ENCODE results near the gene ST3GAL3.

The ST3GAL3 gene

DNA sequence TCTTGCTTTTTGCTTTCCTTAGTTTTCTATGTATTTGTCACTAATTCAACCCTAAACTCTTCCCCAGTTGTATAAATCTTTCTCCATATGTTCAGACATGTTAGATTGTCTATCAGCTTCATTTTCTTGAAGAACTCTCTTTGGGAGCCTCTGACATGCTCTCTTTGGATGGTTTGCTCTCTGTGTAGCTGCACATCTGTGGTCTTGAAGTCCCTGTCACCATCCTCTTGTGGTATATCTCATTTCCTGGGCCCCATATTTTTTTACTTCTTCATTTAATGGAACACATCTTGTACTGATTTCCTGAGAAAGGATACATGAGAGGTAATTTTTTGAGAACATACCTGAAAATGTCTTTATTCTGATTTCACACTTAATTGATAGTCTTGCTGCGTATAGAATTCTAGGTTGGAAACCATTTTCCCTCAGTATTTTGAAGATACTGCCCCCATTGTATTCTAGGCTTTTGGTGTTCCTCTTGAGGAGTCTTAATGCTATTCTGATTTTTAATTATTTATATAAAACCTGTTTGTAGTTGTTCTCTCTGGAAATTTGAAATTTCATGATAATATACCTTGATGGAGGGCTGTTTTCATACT is 72.6 kb downstream of the ST3GAL3 start:
- TF ChIP-seq, protein P1, sequence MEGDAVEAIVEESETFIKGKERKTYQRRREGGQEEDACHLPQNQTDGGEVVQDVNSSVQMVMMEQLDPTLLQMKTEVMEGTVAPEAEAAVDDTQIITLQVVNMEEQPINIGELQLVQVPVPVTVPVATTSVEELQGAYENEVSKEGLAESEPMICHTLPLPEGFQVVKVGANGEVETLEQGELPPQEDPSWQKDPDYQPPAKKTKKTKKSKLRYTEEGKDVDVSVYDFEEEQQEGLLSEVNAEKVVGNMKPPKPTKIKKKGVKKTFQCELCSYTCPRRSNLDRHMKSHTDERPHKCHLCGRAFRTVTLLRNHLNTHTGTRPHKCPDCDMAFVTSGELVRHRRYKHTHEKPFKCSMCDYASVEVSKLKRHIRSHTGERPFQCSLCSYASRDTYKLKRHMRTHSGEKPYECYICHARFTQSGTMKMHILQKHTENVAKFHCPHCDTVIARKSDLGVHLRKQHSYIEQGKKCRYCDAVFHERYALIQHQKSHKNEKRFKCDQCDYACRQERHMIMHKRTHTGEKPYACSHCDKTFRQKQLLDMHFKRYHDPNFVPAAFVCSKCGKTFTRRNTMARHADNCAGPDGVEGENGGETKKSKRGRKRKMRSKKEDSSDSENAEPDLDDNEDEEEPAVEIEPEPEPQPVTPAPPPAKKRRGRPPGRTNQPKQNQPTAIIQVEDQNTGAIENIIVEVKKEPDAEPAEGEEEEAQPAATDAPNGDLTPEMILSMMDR (conservative IDR thresholded peaks at IDR 0.05; ENCODE audit: low read depth, low read length): no peak
- Histone ChIP-seq H3K27me3 (ENCODE audit: insufficient read depth, low read depth) (no peaks in the 10 kb centered on the region), H3K36me3 (ENCODE audit: insufficient read depth) (no peaks in the 10 kb centered on the region), H3K4me1 (ENCODE audit: low read depth, poor library complexity, severe bottlenecking) (peaks cover 20% of the 10 kb centered on the region), H3K79me2 (ENCODE audit: insufficient read depth, low read depth) (no peaks in the 10 kb centered on the region), H3K4me3 (IDR thresholded peaks at IDR 0.05; ENCODE audit: insufficient read depth, low read depth, low read length) (no peak overlapping the region), H4K20me1 (ENCODE audit: insufficient read depth) (no peaks in the 10 kb centered on the region), H3K4me2 (no peak overlapping the region), H2AFZ (ENCODE audit: low read depth) (no peak overlapping the region), H3K27ac (no peak overlapping the region), H3K9ac (no peak overlapping the region)

DNA sequence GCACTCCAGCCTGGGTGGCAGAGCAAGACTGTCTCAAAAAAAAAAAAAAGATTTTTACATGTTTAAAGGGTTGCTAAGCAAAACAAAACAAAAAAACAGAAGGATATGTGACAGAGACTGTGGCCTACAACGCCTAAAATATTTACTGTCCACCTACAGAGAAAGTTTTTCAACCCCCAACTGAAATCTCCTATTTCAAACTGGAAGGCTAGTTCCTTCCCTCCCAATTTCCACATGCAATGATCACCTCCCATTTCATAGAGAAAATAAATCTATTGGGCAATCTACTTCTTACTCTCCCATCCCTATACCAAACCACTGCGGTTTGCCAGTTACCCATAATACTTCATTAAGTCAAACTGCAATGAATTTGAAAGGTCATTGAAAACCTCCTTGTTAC is 74.2 kb downstream of the ST3GAL3 start:
- Histone ChIP-seq H3K9ac (no peak overlapping the region), H3K27ac (no peak overlapping the region), H3K27me3 (ENCODE audit: insufficient read depth, low read depth) (no peaks in the 10 kb centered on the region), H3K79me2 (ENCODE audit: insufficient read depth, low read depth) (no peaks in the 10 kb centered on the region), H3K4me3 (IDR thresholded peaks at IDR 0.05; ENCODE audit: insufficient read depth, low read depth, low read length) (no peak overlapping the region), H3K36me3 (ENCODE audit: insufficient read depth) (no peaks in the 10 kb centered on the region), H3K4me2 (no peak overlapping the region), H3K4me1 (ENCODE audit: low read depth, poor library complexity, severe bottlenecking) (peaks cover 12% of the 10 kb centered on the region), H2AFZ (ENCODE audit: low read depth) (no peak overlapping the region), H4K20me1 (ENCODE audit: insufficient read depth) (no peaks in the 10 kb centered on the region)
- TF ChIP-seq, protein P1 (conservative IDR thresholded peaks at IDR 0.05; ENCODE audit: low read depth, low read length): no peak

DNA sequence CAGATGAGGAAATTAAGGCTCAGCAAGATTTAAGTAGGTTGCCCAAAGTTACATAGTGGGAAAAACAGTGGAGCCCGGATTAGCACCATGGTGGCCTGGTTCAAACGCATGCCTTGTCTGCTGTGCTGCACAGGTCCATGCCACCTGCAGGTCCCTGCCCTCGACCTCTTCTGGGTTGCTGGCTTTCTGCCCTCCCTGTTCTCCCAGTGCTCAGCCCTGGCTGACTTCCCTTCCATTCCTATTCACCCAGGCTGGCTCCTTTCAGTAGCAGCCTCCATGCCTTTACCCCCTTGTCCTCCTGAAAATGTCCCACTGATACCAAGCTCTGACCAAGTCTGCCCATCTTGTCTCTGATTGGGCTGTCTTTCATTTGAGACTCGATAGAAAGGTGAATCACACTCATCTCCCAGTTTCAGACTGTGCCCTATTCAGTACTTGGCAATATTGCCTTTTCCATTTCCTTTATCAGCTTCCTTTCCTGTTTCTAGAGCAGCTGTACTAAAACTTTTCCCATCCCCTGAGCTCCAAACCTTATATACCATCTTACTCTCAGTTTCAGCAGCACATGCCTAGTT is 75.8 kb downstream of the ST3GAL3 start:
- no peak overlapping the region for H3K4me3 ChIP-seq (IDR thresholded peaks at IDR 0.05; ENCODE audit: insufficient read depth, low read depth, low read length)
- no peaks in the 10 kb centered on the region for H3K27me3 ChIP-seq (ENCODE audit: insufficient read depth, low read depth)
- no peak overlapping the region for H3K27ac ChIP-seq
- H2AFZ ChIP-seq (ENCODE audit: low read depth): no peak overlapping the region
- H3K4me2 ChIP-seq: no peak overlapping the region
- TF ChIP-seq, protein P1 (conservative IDR thresholded peaks at IDR 0.05; ENCODE audit: low read depth, low read length): no peak
- no peak overlapping the region for H3K9ac ChIP-seq
- H3K79me2 ChIP-seq (ENCODE audit: insufficient read depth, low read depth): no peaks in the 10 kb centered on the region
- H4K20me1 ChIP-seq (ENCODE audit: insufficient read depth): no peaks in the 10 kb centered on the region
- peaks cover 7% of the 10 kb centered on the region for H3K4me1 ChIP-seq (ENCODE audit: low read depth, poor library complexity, severe bottlenecking)
- no peaks in the 10 kb centered on the region for H3K36me3 ChIP-seq (ENCODE audit: insufficient read depth)

DNA sequence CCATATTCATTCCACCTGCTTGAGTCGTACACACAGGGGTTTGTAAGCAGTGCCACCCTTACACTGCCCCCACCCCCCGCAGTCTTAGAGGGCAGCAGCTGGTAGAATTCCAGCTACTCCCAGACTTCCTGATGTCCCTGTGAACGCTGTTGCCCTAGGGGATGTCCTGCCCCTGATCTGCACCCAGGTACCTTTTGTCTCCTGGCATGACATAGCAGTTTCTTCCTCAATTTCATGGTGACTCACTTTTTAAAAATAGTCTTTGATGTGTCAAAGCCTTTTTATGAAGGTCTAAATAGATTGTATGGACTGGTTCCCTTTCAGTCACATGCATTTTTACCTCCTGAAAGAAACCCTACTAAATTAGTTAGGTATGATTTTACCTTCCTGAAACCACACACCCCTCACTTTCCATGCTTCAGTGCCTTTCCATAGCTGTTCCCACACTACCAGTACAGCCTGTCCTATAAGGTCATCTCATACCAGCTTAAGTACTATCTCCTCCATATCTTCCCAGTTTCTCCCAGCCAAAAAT is 76.4 kb downstream of the ST3GAL3 start:
- H3K27me3 ChIP-seq (ENCODE audit: insufficient read depth, low read depth): no peaks in the 10 kb centered on the region
- peaks cover 13% of the 10 kb centered on the region for H3K4me1 ChIP-seq (ENCODE audit: low read depth, poor library complexity, severe bottlenecking)
- no peak overlapping the region for H3K4me2 ChIP-seq
- H3K27ac ChIP-seq: no peak overlapping the region
- TF ChIP-seq, protein P1 (conservative IDR thresholded peaks at IDR 0.05; ENCODE audit: low read depth, low read length): no peak
- H3K36me3 ChIP-seq (ENCODE audit: insufficient read depth): no peaks in the 10 kb centered on the region
- no peak overlapping the region for H3K4me3 ChIP-seq (IDR thresholded peaks at IDR 0.05; ENCODE audit: insufficient read depth, low read depth, low read length)
- no peaks in the 10 kb centered on the region for H4K20me1 ChIP-seq (ENCODE audit: insufficient read depth)
- no peak overlapping the region for H3K9ac ChIP-seq
- H3K79me2 ChIP-seq (ENCODE audit: insufficient read depth, low read depth): no peaks in the 10 kb centered on the region
- H2AFZ ChIP-seq (ENCODE audit: low read depth): no peak overlapping the region

Measured in KMS-11 (cell line).